ENCODE data around the gene APBA3. TPM values are rescaled to one million over a fixed set of nuclear protein-coding genes. Genes with fewer than 3 reads are reported as not detected.

Gene APBA3
- total and polyA plus RNA-seq, 2 experiments from 2014 or later: 34.3 to 49.4 TPM

DNA sequence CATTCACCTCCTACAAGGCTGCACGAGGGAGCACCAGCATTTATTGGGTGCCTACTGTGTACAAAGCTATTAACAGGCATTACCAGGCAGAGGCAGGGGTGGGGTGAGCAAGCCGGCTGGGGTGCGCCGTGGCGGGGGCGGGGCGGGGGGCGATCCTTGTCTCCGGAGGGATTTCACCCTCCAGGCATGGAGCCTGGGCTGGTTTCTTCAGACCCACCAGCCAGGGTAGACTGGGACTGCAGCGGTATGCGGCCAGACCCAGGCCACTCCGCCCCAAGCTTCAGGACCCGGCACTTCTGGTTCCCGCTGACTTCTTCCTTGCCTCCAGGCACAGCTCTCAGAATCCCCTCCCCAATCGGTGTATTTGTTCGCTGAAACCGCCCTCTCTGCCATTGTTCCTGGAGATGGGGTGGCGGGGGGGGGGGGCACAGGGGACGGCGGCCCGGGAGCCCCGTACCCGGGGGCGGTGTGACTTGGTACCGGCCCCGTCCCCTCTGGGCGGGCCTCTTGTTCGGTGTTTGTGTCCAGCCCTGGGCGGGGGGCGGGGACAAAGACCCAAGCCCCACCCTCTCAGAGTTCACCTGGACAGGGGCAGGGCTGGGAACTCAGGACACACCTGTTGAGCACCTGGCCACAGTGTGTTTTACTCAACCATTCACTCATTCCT is 38.9 kb downstream of the APBA3 start:
- Histone ChIP-seq H3K4me3 (peak overlapping the region; percentile 14), H3K9me3 (ENCODE audit: low read depth) (no peaks in the 10 kb centered on the region), H3K4me1 (ENCODE audit: low read depth) (no peaks in the 10 kb centered on the region), H3K36me3 (no peaks in the 10 kb centered on the region), H3K27ac (no peak overlapping the region), H3K27me3 (peaks cover 22% of the 10 kb centered on the region)
- TF ChIP-seq, protein P1, sequence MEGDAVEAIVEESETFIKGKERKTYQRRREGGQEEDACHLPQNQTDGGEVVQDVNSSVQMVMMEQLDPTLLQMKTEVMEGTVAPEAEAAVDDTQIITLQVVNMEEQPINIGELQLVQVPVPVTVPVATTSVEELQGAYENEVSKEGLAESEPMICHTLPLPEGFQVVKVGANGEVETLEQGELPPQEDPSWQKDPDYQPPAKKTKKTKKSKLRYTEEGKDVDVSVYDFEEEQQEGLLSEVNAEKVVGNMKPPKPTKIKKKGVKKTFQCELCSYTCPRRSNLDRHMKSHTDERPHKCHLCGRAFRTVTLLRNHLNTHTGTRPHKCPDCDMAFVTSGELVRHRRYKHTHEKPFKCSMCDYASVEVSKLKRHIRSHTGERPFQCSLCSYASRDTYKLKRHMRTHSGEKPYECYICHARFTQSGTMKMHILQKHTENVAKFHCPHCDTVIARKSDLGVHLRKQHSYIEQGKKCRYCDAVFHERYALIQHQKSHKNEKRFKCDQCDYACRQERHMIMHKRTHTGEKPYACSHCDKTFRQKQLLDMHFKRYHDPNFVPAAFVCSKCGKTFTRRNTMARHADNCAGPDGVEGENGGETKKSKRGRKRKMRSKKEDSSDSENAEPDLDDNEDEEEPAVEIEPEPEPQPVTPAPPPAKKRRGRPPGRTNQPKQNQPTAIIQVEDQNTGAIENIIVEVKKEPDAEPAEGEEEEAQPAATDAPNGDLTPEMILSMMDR (IDR thresholded peaks at IDR 0.05; ENCODE audit: low read depth, low read length): no peak
- peak in 1 of 2 donors; percentile 57 for DNase-seq (ENCODE audit: low read depth in 1 of 2, low spot score in 1 of 2)

DNA sequence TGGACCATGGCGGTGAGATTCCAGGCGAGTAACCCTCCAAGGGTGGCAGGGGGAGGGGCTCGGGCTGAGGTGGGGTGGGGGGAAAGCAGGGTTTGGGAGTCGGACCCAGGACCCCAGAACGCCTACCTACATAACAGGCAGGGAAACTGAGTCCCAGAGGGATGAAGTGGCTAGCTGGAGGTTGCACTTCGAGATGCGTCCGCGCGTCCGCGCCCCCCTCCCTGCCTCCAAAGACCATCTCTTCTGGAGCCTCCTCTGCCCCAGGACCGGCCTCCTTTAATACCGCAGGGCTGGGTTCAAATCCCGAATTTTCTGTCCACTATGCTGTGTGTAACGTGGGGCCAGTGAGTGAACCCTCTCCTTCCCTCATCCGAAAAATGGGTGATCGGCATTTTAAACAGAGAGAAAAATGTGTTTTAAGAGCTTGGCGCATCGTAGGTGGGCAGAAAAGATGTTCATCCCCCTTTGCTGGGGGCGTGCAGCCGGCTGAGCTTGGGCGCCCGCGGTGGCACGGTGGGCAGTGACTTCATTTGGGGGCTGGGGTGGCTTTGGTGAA is 39.5 kb downstream of the APBA3 start:
- TF ChIP-seq, protein P1 (IDR thresholded peaks at IDR 0.05; ENCODE audit: low read depth, low read length): no peak
- Histone ChIP-seq H3K27me3 (peaks cover 22% of the 10 kb centered on the region), H3K27ac (no peak overlapping the region), H3K4me1 (ENCODE audit: low read depth) (no peaks in the 10 kb centered on the region), H3K9me3 (ENCODE audit: low read depth) (no peaks in the 10 kb centered on the region), H3K36me3 (no peaks in the 10 kb centered on the region), H3K4me3 (peak overlapping the region; percentile 21)
- no peak for DNase-seq (ENCODE audit: low read depth in 1 of 2, low spot score in 1 of 2)

DNA sequence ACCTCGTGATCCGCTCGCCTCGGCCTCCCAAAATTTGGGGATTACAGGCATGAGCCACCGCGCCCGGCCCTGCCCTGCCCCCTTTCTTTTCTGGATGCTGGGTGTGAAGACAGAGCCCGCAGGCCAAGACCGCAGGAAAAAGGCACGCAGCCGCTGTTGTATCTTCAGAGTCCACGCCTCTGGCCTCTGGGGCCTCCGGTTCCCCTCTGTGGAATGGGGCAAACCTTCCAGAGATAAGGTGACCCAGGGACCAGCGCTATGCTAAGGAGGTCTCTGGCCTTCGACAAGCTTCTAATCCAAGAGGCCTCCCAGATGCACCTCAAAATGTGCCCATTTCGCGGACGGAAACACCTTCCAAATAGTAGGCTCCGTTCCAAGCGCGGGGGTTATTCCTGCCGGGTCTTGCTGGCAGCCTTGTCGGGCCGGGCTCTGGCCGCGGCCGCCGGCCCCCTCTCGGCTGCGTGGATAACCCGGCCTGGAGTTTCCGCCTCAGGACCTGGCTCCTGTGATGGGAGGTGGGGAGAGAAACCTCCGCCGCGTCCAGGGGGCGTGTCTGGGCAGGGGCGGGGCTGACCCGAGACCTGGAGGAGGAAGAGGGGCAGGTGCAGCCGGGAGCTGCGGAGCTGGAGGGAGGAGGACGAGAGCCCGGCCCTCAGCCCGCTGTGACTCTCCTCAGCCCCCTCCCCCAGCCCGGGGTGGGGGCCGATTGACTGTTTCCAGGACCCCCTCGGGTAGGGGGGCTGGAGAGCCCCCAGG is 40.2 kb downstream of the APBA3 start:
- no peaks in the 10 kb centered on the region for H3K4me1 ChIP-seq (ENCODE audit: low read depth)
- no peaks in the 10 kb centered on the region for H3K9me3 ChIP-seq (ENCODE audit: low read depth)
- TF ChIP-seq, protein P1 (IDR thresholded peaks at IDR 0.05; ENCODE audit: low read depth, low read length): no peak
- no peaks in the 10 kb centered on the region for H3K36me3 ChIP-seq
- no peak overlapping the region for H3K27ac ChIP-seq
- peak; percentile 90 to 93 for DNase-seq (ENCODE audit: low read depth in 1 of 2, low spot score in 1 of 2)
- peaks cover 22% of the 10 kb centered on the region for H3K27me3 ChIP-seq
- H3K4me3 ChIP-seq: peak overlapping the region; percentile 21

DNA sequence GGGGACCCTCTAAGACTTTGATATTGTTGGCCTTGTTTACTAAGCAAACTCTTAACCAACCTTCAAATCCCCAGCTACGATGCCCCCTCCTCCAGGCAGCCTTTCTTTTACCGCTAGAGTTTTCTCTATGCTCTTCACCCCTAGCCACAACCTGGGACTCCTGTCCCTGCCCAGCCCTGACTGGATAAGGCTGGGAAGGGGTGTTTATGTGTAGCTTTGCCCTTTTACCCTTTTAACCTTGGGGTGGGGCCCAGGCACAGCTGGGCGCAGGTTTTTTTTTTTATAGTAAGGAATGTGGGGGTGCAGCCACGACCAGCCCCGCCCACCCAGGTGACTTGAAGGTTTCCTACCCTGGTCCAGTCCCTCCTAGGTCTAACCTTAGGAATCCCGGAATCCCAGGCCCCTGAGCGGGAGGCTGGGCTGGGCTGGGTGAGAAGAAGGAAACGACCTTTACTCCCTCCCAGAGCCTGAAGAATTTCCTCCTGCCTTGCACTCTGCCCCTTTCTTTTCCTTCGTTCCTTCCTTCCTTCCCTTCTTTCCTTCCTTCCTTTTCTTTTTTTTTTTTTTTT is 41.1 kb downstream of the APBA3 start:
- Histone ChIP-seq H3K27me3 (peaks cover 19% of the 10 kb centered on the region), H3K9me3 (ENCODE audit: low read depth) (no peaks in the 10 kb centered on the region), H3K4me3 (no peak overlapping the region), H3K4me1 (ENCODE audit: low read depth) (no peaks in the 10 kb centered on the region), H3K27ac (no peak overlapping the region), H3K36me3 (no peaks in the 10 kb centered on the region)
- TF ChIP-seq, protein P1 (IDR thresholded peaks at IDR 0.05; ENCODE audit: low read depth, low read length): no peak
- DNase-seq (ENCODE audit: low read depth in 1 of 2, low spot score in 1 of 2): no peak

DNA sequence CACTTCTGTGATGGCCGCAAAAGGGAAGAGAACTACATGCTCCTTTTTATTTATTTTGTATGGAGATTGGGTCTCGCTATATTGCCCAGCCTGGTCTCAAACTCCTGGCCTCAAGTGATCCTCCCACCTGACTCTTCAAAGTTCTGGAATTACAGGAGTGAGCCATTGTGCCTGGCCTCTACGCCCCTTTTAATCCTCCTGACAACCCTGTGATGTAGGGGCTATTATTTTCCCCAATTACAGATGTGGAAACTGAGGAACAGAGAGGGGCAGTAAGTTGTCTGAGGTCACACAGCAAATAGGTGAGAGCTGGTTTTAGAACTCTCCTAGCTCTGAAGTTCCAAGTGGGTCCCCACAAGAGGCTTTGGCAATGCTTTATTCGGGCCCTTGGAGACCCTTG is 41.6 kb downstream of the APBA3 start:
- Histone ChIP-seq H3K9me3 (ENCODE audit: low read depth) (no peaks in the 10 kb centered on the region), H3K4me3 (no peak overlapping the region), H3K27ac (no peak overlapping the region), H3K36me3 (no peaks in the 10 kb centered on the region), H3K4me1 (ENCODE audit: low read depth) (no peaks in the 10 kb centered on the region), H3K27me3 (peaks cover 19% of the 10 kb centered on the region)
- DNase-seq (ENCODE audit: low read depth in 1 of 2, low spot score in 1 of 2): no peak
- TF ChIP-seq, protein P1 (IDR thresholded peaks at IDR 0.05; ENCODE audit: low read depth, low read length): no peak

Data from cardiac muscle cell (in vitro differentiated cells and primary cell).